ENCODE results near the gene FGFRL1. TPM values are rescaled to one million over a fixed set of nuclear protein-coding genes. Genes with fewer than 3 reads are reported as not detected.

Gene FGFRL1
- total RNA-seq, 1 experiment from 2014 or later: 26.1 TPM

- no peak overlapping the region for H4K5ac ChIP-seq (ENCODE audit: insufficient read length, low read depth, low read length)
- H4K8ac ChIP-seq (replicated peaks; ENCODE audit: insufficient read length, low read depth, low read length): no peak overlapping the region
- H3K9me3 ChIP-seq (ENCODE audit: control insufficient read depth, low read depth, low read length): no peaks in the 10 kb centered on the region
- no peak overlapping the region for H2AK5ac ChIP-seq (ENCODE audit: insufficient read length, low read length)
- H3K4me1 Mint-ChIP-seq: peaks cover 4 to 12% of the 10 kb centered on the region in 2 experiments
- no peak overlapping the region for H3K9ac ChIP-seq (ENCODE audit: extremely low read depth, insufficient read length, low read length)
- H3K79me2 ChIP-seq (ENCODE audit: insufficient read depth, low read length): no peaks in the 10 kb centered on the region
- H3K27ac ChIP-seq (ENCODE audit: insufficient read length, low read depth, low read length): no peak overlapping the region
- H2BK5ac ChIP-seq (ENCODE audit: insufficient read length, low read length): no peak overlapping the region
- no peak overlapping the region for H3K14ac ChIP-seq (ENCODE audit: insufficient read depth, low read length)
- H2BK12ac ChIP-seq (ENCODE audit: insufficient read length, low read depth, low read length): no peak overlapping the region
- no peak overlapping the region for H3K27ac Mint-ChIP-seq
- H3K23me2 ChIP-seq (ENCODE audit: insufficient read length, low read depth, low read length, poor library complexity, severe bottlenecking): no peaks in the 10 kb centered on the region
- no peak overlapping the region for H3K4me2 ChIP-seq (ENCODE audit: insufficient read depth, insufficient read length, low read length)
- no peak overlapping the region for H3K18ac ChIP-seq (ENCODE audit: insufficient read length, low read depth, low read length)
- H2BK20ac ChIP-seq (ENCODE audit: low read depth, low read length, poor library complexity, severe bottlenecking): no peak overlapping the region
- H3K4me1 ChIP-seq (ENCODE audit: insufficient read depth, low read length): no peaks in the 10 kb centered on the region
- no peaks in the 10 kb centered on the region for H3K27me3 ChIP-seq (ENCODE audit: insufficient read depth, low read length)
- no peaks in the 10 kb centered on the region; the same call in 1 of the 2 replicates for H3K27me3 Mint-ChIP-seq (ENCODE audit: low read depth)
- H3K79me1 ChIP-seq (ENCODE audit: insufficient read depth, low read depth, low read length, poor library complexity, severe bottlenecking): no peaks in the 10 kb centered on the region
- H3K56ac ChIP-seq (ENCODE audit: insufficient read length, low read depth, low read length): no peak overlapping the region
- H3K36me3 Mint-ChIP-seq (ENCODE audit: insufficient read depth in 1 of 3, low read depth in 3 of 3): no peaks in the 10 kb centered on the region
- no peak overlapping the region for H2BK15ac ChIP-seq (ENCODE audit: low read depth, low read length)
- no peak for TF ChIP-seq CTCF (conservative IDR thresholded peaks at IDR 0.05)
- H3T11ph ChIP-seq (ENCODE audit: low read length): no peak overlapping the region
- H3K9me3 Mint-ChIP-seq: no peaks in the 10 kb centered on the region
- H3K4me3 Mint-ChIP-seq: no peak overlapping the region
- no peak overlapping the region for H4K91ac ChIP-seq (ENCODE audit: insufficient read length, low read depth, low read length)
- no peak overlapping the region for H2BK120ac ChIP-seq (ENCODE audit: low read depth, low read length, poor library complexity, severe bottlenecking)
- no CpG with 5 or more reads among the region's 26 CpGs for WGBS (ENCODE audit: extremely low coverage, insufficient read length, low lambda C conversion rate)
- H3K23ac ChIP-seq (ENCODE audit: insufficient read length, low read depth, low read length): no peak overlapping the region
- no peak overlapping the region for H3K4ac ChIP-seq (ENCODE audit: low read depth, low read length)
- H2AFZ ChIP-seq (ENCODE audit: low read length): no peak overlapping the region
- no peaks in the 10 kb centered on the region for H4K20me1 ChIP-seq (ENCODE audit: control insufficient read depth, insufficient read depth, insufficient read length)
- no peak for DNase-seq
Observed at GRCh38 chr4:1036976-1037810, 25.8 kb downstream of the FGFRL1 start.

Measured in H9 (cell line).